Esophagus squamous epithelium (tissue), 5 donors: ENCODE data around the gene DLGAP1. TPM values are rescaled to one million over a fixed set of nuclear protein-coding genes. Genes with fewer than 3 reads are reported as not detected.
A peak's percentile ranks its signal among the peaks of the same experiment; 100 is the strongest.

Experiments
- DNase-seq: peaks from one replicate; lab custom pipeline; 2025; lab: John Stamatoyannopoulos, UW
- H3K27ac ChIP-seq, 4 donors: fragments of 200-600 bp; sonication (generic); one replicate each; pipeline ENCODE4 v1.5.1; 2016 to 2019; ENCODE audit warnings: mild to moderate bottlenecking in 1 of 4
- H3K27me3 ChIP-seq, 4 donors: fragments of 200-600 bp; sonication (generic); 1 replicate in 3 of 4; 2 replicates in 1 of 4; pipeline versions ENCODE4 v1.5.1 to v1.6.0; 2017 to 2021; ENCODE audit warnings: antibody characterized with exemption in 1 of 4
- H3K36me3 ChIP-seq, 3 donors: fragments of 200-600 bp; sonication (generic); one replicate each; pipeline ENCODE4 v1.5.1; 2016 to 2019
- H3K4me1 ChIP-seq, 3 donors: fragments of 200-600 bp; sonication (generic); one replicate each; pipeline ENCODE4 v1.5.1; 2017 to 2019
- H3K4me3 ChIP-seq, 4 donors: fragments of 200-600 bp; sonication (generic); 1 replicate in 3 of 4; 2 replicates in 1 of 4; pipeline ENCODE4 v1.5.1; 2016 to 2019; ENCODE audit warnings: mild to moderate bottlenecking in 2 of 4, moderate library complexity in 1 of 4
- H3K9me3 ChIP-seq, 3 donors: fragments of 200-600 bp; sonication (generic); one replicate each; pipeline ENCODE4 v1.5.1; 2016 to 2019
- POLR2A ChIP-seq, 4 donors: fragments of 450-650 bp; IDR thresholded peaks; one replicate each; pipeline ENCODE4 v1.6.1; 2017; ENCODE audit warnings: antibody characterized with exemption in 4 of 4, mild to moderate bottlenecking in 4 of 4, moderate library complexity in 3 of 4
- WGBS, 2 donors: methylation state at CpG; one replicate each; pipeline ENCODE4 v1.1.5; 2018; 5-methylcytosine and 5-hydroxymethylcytosine counted together
- intact Hi-C: fragments of 100-400 bp; cut with DNase I; formaldehyde crosslinking; loops from one replicate; pipeline ENCODE4 v1.15.0; 2022
- total RNA-seq, 4 donors: library from RNA; depleted of rRNA; stranded (reverse); fragments of >200 nt; gene quantifications; one replicate each; pipeline ENCODE4 v1.1.0, GENCODE V29; 2016
- TF ChIP-seq, protein P1 (sequence below), 6 experiments: fragments of 450-650 bp in 4 of 6; fragments of 200-600 bp in 2 of 6; sonication (generic) in 2 of 6; IDR thresholded peaks; one replicate each; pipeline ENCODE4 v1.5.1; 2016 to 2019; ENCODE audit warnings: antibody characterized with exemption in 6 of 6, mild to moderate bottlenecking in 4 of 6, moderate library complexity in 4 of 6
- donor health status: DM: yes; HTN: yes; CAD: no.

The DLGAP1 gene
- total RNA-seq, 4 donors from 2014 or later, result 0.09 to 1.5 (median 0.52) TPM

DNA sequence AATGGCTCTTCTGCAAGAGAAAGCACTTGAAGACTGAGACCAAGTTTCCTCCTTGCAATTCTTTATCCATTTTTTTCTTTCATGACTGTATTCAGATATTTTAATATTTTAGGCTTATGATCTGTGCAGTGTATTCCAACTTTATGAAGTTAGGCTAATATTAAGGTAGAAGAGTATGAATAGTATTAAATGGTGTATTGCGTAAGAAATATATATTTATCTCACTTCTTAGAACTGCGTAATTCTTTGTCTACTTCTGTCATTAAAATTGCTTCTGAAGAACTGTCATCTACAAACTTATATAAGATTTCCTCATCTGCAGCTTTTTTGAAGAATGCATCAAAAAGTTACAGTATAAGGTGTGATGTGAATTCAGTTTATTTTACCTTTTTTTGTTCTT is 183.2 kb downstream of the DLGAP1 start:
- DNase-seq, result no peak
- Histone ChIP-seq H3K4me3 (no peak overlapping the region), H3K36me3 (no peaks in the 10 kb centered on the region), H3K27me3 (no peaks in the 10 kb centered on the region), H3K9me3 (no peaks in the 10 kb centered on the region), H3K27ac (no peak overlapping the region), H3K4me1 (no peaks in the 10 kb centered on the region)
- TF ChIP-seq POLR2A (IDR thresholded peaks at IDR 0.05), result no peak
- TF ChIP-seq, protein P1, sequence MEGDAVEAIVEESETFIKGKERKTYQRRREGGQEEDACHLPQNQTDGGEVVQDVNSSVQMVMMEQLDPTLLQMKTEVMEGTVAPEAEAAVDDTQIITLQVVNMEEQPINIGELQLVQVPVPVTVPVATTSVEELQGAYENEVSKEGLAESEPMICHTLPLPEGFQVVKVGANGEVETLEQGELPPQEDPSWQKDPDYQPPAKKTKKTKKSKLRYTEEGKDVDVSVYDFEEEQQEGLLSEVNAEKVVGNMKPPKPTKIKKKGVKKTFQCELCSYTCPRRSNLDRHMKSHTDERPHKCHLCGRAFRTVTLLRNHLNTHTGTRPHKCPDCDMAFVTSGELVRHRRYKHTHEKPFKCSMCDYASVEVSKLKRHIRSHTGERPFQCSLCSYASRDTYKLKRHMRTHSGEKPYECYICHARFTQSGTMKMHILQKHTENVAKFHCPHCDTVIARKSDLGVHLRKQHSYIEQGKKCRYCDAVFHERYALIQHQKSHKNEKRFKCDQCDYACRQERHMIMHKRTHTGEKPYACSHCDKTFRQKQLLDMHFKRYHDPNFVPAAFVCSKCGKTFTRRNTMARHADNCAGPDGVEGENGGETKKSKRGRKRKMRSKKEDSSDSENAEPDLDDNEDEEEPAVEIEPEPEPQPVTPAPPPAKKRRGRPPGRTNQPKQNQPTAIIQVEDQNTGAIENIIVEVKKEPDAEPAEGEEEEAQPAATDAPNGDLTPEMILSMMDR (IDR thresholded peaks at IDR 0.05), result no peak
- intact Hi-C loops, result no loop called here
- 94 to 95% methylated on average over 2 of the region's 2 CpGs for WGBS, 2 donors

DNA sequence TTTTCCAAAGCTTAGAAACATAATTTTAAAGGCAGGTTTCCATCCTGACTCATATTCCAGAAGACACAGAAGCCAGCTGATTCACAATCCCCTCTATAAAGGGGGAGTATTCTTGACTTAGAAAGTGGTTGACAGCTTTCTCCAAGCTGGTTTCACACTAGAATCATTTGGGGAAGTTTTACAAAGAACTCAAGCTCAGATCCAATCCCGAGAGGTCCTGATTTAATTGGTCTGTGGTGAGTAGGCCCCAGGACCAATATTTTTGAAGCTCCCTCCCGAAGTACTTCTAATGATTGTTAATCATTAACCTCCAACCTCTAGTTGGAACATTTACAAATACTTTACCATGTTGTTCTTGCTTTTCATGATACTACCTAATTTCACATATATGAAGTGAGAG is 184.1 kb downstream of the DLGAP1 start:
- Histone ChIP-seq H3K4me3 (no peak overlapping the region), H3K27me3 (no peaks in the 10 kb centered on the region), H3K4me1 (no peaks in the 10 kb centered on the region), H3K9me3 (no peaks in the 10 kb centered on the region), H3K27ac (no peak overlapping the region), H3K36me3 (no peaks in the 10 kb centered on the region)
- 74 to 76% methylated on average over 2 of the region's 2 CpGs for WGBS, 2 donors
- intact Hi-C loops, result no loop called here
- TF ChIP-seq POLR2A (IDR thresholded peaks at IDR 0.05), result no peak
- TF ChIP-seq, protein P1 (IDR thresholded peaks at IDR 0.05), result no peak
- DNase-seq, result no peak

DNA sequence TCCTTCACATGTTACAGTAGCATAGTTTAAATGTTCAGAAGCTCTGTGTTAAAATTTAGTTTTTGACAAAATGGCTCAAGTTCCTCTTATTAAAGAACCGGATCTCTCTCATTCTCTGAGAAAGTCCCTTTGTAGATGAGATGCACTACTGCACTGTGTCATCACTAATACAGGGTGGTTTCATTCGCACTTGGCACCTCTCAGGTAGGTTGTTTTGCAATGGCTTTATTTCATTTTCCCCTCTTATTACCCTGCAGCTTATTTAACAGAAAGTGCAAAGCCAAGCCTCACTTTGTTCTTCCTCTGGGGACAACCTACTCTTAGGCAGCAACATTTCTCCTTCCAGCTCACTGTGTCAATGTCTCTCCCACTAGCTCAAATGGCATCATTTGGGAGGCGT is 185.1 kb downstream of the DLGAP1 start:
- no peaks in the 10 kb centered on the region for H3K4me1 ChIP-seq
- no peaks in the 10 kb centered on the region for H3K36me3 ChIP-seq
- TF ChIP-seq POLR2A (IDR thresholded peaks at IDR 0.05), result no peak
- TF ChIP-seq, protein P1 (IDR thresholded peaks at IDR 0.05), result no peak
- 75 to 81% methylated on average over 3 of the region's 3 CpGs for WGBS, 2 donors
- intact Hi-C loops, result no loop called here
- no peak overlapping the region for H3K27ac ChIP-seq
- H3K9me3 ChIP-seq, result no peaks in the 10 kb centered on the region
- no peaks in the 10 kb centered on the region for H3K27me3 ChIP-seq
- H3K4me3 ChIP-seq, result no peak overlapping the region
- no peak for DNase-seq

DNA sequence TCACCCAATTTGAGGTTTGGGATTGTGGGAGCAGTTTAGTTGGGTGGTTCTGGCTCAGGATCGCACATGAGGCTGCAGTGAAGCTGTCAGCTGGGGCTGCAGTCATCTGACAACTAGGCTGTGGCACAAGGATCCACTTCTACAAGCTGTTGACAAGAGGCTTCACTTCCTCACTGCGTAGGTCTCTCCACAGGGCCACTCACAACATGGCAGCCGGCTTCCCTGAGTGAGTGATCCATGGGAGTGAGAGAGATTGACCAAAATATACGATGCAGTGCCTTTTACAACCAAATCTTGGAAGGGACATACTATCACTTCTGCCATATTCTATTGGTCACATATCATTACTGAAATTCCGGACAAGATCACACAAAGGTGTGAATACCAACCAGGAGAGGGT is 187.5 kb downstream of the DLGAP1 start:
- Histone ChIP-seq H3K4me3 (no peak overlapping the region), H3K9me3 (no peaks in the 10 kb centered on the region), H3K4me1 (peaks cover 0 to 6% (median 0%) of the 10 kb centered on the region in 3 donors), H3K27me3 (no peaks in the 10 kb centered on the region), H3K36me3 (no peaks in the 10 kb centered on the region), H3K27ac (no peak overlapping the region)
- WGBS, 2 donors, result 84 to 98% methylated on average over 5 of the region's 5 CpGs
- intact Hi-C loops, result no loop called here
- no peak for DNase-seq
- no peak for TF ChIP-seq POLR2A (IDR thresholded peaks at IDR 0.05)
- TF ChIP-seq, protein P1 (IDR thresholded peaks at IDR 0.05), result no peak

DNA sequence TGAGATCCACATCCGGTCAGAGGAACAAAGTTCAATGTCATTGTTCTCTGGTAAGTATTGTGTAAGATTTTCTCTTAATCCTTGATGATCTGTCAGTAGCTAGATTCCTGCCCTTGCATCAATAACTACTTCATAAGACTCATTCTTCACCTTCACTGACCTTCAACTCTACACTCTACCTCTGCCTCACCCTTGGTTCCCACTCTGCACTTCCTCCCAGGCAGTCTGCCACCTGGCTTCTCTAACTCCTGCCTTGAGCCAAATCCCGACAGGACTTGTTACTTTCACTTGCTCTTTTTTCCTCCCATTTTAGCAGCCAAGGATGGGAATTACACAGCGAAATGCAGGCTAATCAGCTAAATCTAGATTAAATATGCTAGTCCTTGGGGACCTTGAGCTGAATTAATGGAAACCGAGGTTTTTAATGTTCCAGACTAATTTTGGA is 190.7 kb downstream of the DLGAP1 start:
- H3K9me3 ChIP-seq, result no peaks in the 10 kb centered on the region
- no peak overlapping the region for H3K27ac ChIP-seq
- no peak for DNase-seq
- intact Hi-C loops, result no loop called here
- no peaks in the 10 kb centered on the region for H3K36me3 ChIP-seq
- no peak for TF ChIP-seq POLR2A (IDR thresholded peaks at IDR 0.05)
- TF ChIP-seq, protein P1 (IDR thresholded peaks at IDR 0.05), result no peak
- 23 to 26% methylated on average over 4 of the region's 4 CpGs for WGBS, 2 donors
- no peaks in the 10 kb centered on the region for H3K27me3 ChIP-seq
- peak overlapping the region in 1 of 4 donors; percentile 47 for H3K4me3 ChIP-seq
- H3K4me1 ChIP-seq, result peaks cover 0 to 6% (median 0%) of the 10 kb centered on the region in 3 donors
